ENCODE results near the gene ADORA1.

ADORA1 gene

DNA sequence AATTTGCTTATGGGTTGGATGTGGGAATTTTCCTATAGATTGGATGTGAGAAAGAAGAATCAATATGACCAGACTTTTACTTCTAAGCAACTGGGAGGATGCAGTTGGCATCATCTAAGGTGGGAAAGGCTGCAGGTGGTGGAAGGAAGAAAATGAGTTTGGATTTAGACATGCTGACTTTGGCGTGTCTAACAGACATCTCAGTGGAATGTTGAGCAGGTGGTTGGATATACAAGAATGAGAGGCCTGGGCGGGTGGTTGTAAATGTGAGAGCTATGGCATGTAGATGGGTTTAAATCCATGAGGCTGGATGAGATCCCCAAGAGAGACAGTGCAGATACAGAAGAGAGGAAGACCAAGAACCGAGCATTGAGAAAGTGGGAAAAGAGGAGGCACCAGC is 10.5 kb downstream of the ADORA1 start:
- TF ChIP-seq CTCF (conservative IDR thresholded peaks at IDR 0.05) = no peak
- no peak for TF ChIP-seq ZFX (IDR thresholded peaks at IDR 0.05)
- no peak overlapping the region for H3K27ac ChIP-seq

DNA sequence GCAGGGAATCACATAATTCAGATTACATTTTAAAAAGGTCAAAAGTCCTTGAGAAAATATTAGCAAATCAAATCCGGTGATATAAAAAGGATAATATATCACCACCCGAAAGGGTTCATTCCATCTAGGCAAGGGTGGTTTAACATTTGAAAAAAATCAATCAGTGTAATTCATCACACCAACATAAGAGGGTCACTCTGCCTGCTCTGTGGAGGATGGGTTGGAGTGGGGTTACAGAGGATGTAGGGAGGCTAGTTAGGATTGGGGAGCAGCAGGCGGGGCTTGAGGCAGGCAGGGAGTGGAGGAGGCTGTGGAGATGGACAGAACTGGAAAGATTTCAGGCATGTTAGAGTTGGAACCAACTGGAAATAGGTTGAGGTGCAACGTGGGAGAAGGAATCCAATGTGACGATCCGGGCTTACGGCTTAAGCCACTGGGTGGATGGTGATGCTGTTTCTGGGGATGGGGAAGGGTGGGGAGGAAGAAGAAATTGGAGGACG is 12.5 kb downstream of the ADORA1 start:
- no peak overlapping the region for H3K27ac ChIP-seq
- TF ChIP-seq CTCF (conservative IDR thresholded peaks at IDR 0.05) (no peak), ZFX (IDR thresholded peaks at IDR 0.05) (no peak)

GRCh38 chr1:203140743-203141520 is 13.4 kb downstream of the ADORA1 start:
- TF ChIP-seq CTCF (conservative IDR thresholded peaks at IDR 0.05) (no peak), ZFX (IDR thresholded peaks at IDR 0.05) (no peak)
- H3K27ac ChIP-seq = no peak overlapping the region

DNA sequence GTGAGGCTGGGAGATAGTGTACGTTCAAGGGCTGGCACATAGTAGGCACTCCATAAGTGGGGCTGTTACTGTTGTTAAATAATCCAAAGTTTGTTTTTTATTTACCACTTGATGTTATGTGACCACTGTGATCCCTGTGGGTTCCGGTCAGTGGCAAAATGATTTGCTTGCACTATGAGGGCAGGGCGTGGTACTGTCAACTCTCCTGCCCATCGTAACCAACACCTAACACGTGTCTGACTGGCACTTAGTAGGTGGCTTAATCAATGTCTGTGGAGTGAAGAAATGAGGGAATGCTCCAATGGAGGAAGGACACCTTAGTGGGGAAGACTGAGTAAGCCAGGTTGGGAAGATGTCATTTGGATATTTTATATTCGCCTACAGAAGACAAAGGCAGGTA is 14.6 kb downstream of the ADORA1 start:
- no peak overlapping the region for H3K27ac ChIP-seq
- no peak for TF ChIP-seq ZFX (IDR thresholded peaks at IDR 0.05)

DNA sequence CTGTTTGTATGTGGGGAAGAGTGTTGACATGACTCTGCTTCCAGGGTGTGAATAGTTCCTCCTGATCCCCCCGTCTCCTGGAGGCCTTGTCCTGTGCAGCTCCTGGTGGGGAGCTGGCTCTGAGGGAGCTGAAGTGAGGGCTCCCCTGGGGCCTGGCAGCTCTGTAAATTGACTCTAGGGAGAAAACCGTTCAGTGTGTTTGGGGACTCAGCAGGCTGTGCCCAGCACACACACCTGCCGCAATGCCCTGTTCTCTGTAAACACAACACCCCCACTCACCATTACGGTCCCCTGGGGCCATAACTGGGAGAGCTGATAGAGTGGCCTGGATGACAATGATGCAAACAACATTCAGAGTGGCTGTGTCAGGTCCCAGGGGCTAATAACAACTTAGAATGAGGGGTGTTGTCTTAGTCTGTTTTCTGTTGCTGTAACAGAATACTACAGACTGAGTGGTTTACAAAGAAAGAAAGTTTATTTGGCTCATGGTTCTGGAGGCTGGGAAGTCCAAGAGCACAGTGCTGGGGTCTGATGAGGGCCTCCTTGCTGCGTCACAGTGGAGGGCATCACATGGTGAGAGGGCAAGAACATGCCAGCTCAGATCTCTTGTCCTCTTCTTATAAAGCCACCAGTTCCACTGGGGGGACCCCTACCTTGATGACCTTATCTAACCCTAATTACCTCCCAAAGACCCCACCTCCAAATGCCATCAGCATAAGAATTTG is 15.3 kb downstream of the ADORA1 start:
- H3K27ac ChIP-seq = no peak overlapping the region
- TF ChIP-seq ZFX (IDR thresholded peaks at IDR 0.05) (no peak), CTCF (conservative IDR thresholded peaks at IDR 0.05) (no peak)

GRCh38 chr1:203143641-203144040 is 16.1 kb downstream of the ADORA1 start:
- H3K27ac ChIP-seq = no peak overlapping the region
- no peak for TF ChIP-seq CTCF (conservative IDR thresholded peaks at IDR 0.05)
- no peak for TF ChIP-seq ZFX (IDR thresholded peaks at IDR 0.05)

DNA sequence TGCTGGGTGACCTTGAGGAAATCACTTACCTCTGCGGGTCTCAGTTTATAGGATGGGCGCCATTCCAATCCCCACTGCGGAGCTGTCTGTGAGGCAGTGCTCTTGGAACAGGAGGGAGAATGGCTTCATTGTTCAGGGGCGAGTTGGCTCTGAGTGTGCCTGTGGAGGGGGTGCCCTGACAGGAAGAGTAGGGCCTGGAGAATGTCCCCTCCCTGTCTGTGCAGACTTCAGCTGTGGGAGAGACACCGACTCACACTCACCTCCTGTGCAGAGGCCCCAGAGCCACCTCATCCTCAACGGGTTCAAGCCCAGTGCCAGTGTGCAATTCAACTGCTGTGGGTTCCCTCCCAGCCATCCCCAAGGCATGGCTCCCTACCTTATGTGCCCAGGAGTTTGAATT is 17.1 kb downstream of the ADORA1 start:
- no peak overlapping the region for H3K27ac ChIP-seq

More for the DNA sequence above, 17.1 kb downstream of the ADORA1 start:
- TF ChIP-seq ZFX (IDR thresholded peaks at IDR 0.05) (no peak), CTCF (conservative IDR thresholded peaks at IDR 0.05) (no peak)
